ENCODE measurements around the gene VIP.

DNA sequence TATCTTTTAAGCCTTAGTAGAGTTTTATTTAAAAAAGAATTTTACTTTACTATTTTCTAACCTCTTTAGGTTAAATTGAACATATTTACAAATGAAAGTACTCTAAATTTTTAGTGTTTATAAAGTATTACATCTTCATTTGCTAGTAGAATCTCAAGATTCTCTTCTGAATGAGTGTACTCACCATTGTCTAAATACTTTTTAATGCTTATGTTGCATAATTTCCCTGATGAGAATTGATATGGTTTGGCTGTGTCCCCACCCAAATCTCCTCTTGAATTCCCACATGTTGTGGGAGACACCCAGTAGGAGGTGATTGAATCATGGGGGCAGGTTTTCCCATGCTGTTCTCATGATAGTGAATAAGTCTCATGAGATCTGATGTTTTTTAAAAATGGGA, 53.6 kb downstream of the VIP start:
- TF ChIP-seq, protein P1, sequence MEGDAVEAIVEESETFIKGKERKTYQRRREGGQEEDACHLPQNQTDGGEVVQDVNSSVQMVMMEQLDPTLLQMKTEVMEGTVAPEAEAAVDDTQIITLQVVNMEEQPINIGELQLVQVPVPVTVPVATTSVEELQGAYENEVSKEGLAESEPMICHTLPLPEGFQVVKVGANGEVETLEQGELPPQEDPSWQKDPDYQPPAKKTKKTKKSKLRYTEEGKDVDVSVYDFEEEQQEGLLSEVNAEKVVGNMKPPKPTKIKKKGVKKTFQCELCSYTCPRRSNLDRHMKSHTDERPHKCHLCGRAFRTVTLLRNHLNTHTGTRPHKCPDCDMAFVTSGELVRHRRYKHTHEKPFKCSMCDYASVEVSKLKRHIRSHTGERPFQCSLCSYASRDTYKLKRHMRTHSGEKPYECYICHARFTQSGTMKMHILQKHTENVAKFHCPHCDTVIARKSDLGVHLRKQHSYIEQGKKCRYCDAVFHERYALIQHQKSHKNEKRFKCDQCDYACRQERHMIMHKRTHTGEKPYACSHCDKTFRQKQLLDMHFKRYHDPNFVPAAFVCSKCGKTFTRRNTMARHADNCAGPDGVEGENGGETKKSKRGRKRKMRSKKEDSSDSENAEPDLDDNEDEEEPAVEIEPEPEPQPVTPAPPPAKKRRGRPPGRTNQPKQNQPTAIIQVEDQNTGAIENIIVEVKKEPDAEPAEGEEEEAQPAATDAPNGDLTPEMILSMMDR (IDR thresholded peaks at IDR 0.05; ENCODE audit: low read depth, low read length) = no peak
- TF ChIP-seq POLR2A (IDR thresholded peaks at IDR 0.05; ENCODE audit: extremely low read depth, insufficient read length) = no peak

Measured in NB4 (cell line).